Activated CD4-positive, alpha-beta T cell treated with anti-CD3 and anti-CD28 coated beads, Interleukin-2, amount 50 U/mL, for 4 hours (primary cell): Measurements from ENCODE around the gene IFI27L1.

Source experiments
- DNase-seq, 2 experiments: peaks; one replicate each; pipeline ENCODE4 v3.0.0-alpha.2; 2020

The IFI27L1 gene

GRCh38 chr14:94115631-94116030 is 34.5 kb downstream of the IFI27L1 start:
- DNase-seq: no peak

GRCh38 chr14:94116701-94117100 is 35.6 kb downstream of the IFI27L1 start:
- DNase-seq: no peak

DNA sequence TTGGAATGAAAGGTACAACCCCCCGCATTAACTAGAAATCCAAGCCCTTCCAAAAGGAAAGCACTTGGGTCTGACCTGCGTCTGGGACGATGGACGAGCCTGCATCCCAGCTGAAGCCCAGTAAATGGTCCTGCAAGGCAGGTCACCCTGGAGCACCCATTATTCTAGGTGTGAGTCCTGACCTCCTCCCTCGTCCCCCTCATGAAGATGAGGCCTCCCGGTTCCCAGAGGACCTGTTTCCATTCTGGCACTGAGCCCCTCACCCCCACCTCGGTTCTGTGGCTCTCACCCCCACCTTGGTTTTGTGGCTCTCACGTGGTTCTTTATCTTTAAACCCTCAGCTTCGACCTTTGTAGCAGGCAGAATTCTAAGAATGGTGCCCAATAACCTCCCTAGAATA is 36.7 kb downstream of the IFI27L1 start:
- DNase-seq: no peak

DNA sequence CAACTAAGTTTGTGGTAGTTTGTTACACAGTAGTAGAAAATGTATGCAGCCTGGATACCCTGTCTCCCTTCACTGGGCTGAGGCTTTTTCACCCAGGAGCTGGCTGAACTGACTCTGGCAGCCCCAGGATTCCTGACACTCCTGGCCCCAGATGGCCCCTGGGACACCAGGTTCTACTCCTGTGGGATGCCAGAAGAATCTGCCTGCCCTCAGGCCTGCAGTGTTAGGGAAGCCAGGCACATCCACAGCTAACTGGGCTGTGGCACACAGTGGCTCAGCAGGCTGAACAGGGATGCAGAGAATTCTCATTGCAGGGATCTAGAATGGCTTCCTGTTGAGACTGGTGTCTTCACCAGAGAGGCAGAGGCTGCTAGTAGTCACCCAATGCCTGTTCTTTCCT is 38.0 kb downstream of the IFI27L1 start:
- DNase-seq: no peak

DNA sequence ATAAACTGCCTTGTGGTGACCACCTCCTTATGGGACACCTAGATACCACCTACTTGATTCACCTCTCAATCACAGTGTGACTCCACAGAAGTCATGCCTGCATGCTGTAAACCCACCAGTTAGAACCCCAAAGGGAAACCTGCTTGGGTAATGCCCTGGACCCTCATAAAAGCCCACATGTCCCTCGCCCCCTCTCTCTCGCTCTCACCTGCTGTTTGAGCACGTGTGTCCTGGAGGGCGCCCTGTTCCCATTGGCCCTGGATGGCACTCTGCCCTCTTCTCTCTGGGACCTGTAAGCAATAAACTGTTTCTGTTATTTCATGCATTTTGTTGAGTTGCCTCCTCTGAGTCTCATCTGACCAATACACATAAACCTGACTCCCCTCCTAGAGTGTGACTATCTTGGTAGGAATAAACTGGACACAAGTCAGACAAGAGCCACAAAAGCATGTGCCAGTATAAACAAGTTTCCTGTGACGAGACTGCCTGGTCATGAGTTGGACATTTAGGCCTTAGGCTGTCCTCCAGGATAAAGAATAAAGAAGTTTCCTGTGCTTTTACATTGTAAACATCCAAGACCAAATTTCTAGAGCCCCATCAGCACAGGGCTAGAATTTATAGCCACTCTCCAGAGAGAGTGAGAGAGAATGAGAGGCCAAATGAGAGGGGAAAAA is 39.7 kb downstream of the IFI27L1 start:
- no peak for DNase-seq

DNA sequence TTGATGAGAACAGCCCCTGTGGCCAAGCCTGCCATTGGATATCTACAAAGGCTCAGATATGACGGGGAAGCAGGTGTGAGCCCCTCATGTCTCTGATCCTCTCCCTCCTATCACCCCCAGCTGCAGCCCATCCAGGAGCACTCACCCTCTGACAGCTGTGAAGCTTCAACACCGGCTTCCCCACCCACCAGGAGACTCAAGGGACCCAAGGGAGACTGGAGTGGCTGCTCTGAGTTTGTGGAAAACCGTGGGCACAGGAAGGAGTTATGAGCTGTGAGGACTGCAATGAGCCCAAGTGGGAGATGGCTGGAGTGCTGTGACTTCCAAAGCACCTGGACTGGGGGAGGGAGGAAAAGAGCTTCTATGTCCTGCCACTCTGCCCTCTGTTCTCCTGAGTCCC is 40.4 kb downstream of the IFI27L1 start:
- no peak for DNase-seq

GRCh38 chr14:94122438-94122837 is 41.3 kb downstream of the IFI27L1 start:
- no peak for DNase-seq

DNA sequence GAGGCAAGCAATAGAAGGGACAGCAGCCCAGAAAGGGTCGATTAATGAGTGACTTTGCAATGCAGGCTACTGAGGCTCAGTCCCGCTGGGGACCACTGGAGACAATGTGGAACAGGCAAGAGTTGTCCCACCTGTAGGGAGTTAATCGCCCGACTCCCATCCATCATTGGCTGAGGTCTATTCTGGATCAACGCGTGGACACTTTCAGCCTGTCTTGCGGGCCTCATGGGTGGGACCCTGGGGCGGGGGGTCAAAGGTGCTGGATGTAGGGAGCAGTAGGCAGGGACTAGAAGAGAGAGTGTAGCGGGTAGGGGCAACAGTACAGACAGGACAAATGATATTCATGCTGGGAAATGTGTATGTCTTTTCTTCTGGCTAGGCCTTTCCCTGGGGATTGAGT is 42.2 kb downstream of the IFI27L1 start:
- DNase-seq: no peak

DNA sequence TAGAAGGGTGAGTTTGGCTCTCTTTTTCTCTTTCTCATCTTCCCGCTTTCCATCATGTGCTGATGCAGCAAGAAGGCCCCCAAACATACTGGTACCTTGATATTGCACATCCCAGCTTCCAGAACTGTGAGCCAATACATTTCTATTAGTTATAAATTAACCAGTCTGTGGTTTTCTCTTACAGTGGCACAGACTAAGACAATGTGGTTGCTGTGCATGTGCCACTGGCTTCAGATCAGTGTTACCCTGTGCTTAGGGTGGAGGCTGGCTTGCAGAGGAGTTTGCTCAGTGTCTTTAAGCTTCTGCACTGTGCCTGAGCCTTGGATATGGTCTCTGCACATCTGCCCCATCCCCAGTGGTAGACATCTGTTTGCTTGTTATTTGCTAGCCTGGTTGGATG is 42.8 kb downstream of the IFI27L1 start:
- DNase-seq: no peak

DNA sequence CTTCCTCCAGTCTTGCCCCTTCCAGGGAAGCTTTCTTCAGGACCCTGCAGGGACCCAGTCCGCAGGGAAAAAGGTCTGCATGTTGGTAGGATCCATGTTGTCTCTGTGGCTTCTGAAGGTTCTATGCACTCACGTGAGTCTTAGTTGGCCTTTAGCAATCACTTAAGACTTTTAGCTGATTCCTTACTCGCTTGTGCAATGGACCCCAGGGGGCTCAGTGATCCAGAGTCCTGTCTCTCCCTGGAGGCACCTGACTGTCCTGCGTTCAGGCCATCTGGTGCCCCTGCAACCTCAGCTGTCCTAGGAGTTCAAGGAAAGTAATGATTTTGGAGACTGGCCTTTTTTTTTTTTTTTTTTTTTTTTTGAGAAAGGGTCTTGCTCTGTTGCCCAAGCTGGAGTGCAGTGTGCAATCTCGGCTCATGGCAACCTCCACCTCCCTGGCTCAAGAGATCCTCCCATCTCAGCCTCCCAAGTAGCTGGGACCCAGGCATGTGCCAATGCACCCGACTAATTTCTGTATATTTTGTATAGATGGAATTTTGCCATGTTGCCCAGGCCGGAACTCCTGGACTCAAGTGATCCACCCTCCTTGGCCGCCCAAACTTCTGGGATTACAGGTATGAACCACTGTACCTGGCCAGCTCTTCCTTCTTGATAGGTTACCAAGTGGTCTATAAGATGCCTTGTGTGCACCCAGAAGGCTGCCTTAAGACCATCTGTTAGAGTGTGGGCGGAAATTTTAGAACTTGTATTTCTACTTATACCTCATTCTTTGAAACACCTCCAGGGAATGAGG is 43.7 kb downstream of the IFI27L1 start:
- DNase-seq: no peak

GRCh38 chr14:94125659-94126418 is 44.7 kb downstream of the IFI27L1 start:
- DNase-seq: no peak

DNA sequence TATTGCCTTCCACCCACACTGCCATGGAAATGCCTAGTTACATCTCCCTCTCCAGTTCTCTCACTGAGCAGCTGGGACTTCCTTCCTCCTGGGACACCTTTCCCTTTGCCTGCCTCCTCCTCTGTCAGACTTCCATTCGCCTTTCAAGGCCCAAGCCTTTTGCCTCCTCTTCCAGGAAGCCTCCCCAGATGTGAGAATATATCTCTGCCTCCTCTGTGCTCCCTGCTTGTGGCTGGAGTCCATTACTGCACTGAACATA is 45.2 kb downstream of the IFI27L1 start:
- DNase-seq: no peak

DNA sequence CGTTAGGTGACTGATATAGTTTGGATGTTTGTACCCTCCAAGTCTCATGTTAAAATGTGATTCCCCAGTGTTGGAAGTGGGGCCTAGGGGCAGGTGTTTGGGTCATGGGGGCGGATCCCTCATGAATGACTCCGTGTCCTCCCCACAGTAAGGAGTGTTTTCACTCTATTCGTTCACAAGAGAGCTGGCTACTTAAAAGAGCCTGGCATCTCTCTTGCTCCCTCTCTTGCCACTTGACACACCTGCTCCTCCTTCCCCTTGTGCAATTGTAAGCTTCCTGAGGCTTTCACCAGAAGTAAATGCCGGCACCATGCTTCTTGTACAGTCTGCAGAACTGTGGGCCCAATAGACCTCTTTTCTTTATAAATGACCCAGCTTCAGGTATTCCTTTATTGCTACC is 45.7 kb downstream of the IFI27L1 start:
- no peak for DNase-seq

DNA sequence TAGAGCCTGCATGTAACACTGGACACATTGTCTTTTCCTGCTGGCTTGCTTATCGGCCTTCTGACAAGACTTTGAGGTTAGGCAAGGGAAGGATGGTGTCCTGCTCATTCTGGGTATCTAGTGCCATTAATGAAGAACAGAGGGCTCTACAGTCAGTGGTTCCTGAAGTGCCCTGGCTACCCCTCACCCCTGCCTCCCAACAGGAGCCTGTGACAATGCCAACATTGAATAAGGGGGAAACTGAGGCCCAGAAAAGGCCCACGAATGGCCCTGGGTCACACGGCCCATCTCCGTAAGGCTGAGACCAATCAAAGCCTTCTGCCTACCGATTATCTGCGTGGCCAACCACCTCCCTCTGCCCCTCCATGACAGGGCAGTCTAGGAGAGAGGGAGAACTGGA is 46.2 kb downstream of the IFI27L1 start:
- DNase-seq: no peak

DNA sequence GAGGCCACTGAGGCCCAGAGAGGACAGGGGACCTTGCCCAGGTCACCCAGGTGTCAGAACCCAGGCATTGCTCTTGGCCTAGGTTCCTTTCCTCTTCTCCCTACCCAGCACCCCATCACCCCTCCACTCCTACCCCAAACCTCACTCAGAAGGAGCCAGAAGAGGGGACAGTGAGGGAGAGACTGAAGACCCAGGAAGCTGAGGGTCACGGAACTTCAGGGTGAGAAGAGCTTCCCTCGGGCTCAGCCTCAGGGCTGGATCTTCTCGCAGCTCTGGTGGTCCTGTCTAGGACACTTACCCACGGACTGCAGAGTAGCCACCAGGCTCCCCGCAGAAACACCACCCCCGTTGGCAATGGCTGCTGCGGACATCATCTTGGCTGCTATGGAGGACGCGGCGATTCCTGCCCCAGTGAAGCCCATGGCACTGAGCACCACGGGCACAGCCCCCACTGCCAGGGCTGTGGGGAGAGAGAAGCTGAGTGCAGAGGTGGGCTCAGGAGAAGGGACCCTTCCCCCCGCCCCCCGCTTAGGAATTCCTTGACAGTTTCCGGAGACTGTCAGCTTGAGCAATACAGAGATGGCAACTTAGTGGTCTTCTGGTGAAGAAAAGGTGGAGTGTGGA is 47.2 kb downstream of the IFI27L1 start:
- no peak for DNase-seq

GRCh38 chr14:94129111-94129757 is 48.1 kb downstream of the IFI27L1 start, which contains the start of gene IFI27L2:
IFI27L2 (minus strand) TSS chr14:94129604; CDS start chr14:94129564, 40 bp downstream.
- peak; percentile 40 to 44 for DNase-seq

GRCh38 chr14:94129758-94130414 is 48.8 kb downstream of the IFI27L1 start:
- peak in 1 of 2 experiments; percentile 8 for DNase-seq

DNA sequence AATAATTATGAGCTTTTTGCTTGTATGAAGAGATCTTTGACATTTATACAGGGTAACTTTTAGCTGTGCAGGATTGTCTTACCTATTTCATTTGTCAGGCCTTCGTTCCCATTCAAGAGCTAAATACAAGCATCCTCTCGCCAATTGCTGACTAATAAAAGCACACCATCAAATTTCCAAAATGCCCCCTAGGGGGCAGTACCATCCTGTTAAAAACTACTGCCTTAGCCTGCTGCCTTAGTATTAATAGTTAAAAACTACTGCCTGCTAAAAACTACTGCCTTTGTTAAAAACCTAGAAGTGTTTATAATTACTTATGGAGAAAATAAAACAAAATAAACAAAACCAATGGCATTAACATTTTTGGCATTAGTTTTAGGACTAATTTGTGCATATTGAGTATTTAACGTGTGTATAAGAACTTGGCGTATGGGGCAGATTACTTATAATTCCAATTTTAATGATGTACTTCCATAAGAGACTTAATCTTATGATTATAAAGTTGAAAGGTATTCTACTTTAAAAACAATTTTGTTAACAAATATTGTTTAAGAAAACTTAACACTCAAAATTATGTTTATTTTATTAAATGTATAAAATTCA is 51.3 kb downstream of the IFI27L1 start:
- DNase-seq: peak; percentile 53

- DNase-seq: no peak
Measured at GRCh38 chr14:94135476-94135875, 54.4 kb downstream of the IFI27L1 start.

- DNase-seq: peak; percentile 80 to 87
Measured at GRCh38 chr14:94136575-94137331, 55.6 kb downstream of the IFI27L1 start.

GRCh38 chr14:94138251-94138650 is 57.1 kb downstream of the IFI27L1 start:
- no peak for DNase-seq
